Activated naive CD8-positive, alpha-beta T cell (primary cell): Measurements from ENCODE around the gene THSD4.
"Not testable (repeated sequence)": the region's sequence is repeated elsewhere in the genome, so short reads cannot be mapped to it uniquely, and the experiment has no call there.

Experiments used
- H3K27ac Mint-ChIP-seq: one replicate; pipeline ENCODE4 v1.8.0; 2021; ENCODE audit warnings: mixed read lengths
- H3K27me3 Mint-ChIP-seq: one replicate; pipeline ENCODE4 v1.8.0; 2021; ENCODE audit warnings: mixed read lengths
- H3K36me3 Mint-ChIP-seq: one replicate; pipeline ENCODE4 v1.8.0; 2021; ENCODE audit warnings: mixed read lengths
- H3K4me1 Mint-ChIP-seq: one replicate; pipeline ENCODE4 v1.8.0; 2021; ENCODE audit warnings: low read depth, mixed read lengths
- H3K4me3 Mint-ChIP-seq: one replicate; pipeline ENCODE4 v1.8.0; 2021; ENCODE audit warnings: mild to moderate bottlenecking, mixed read lengths
- H3K9me3 Mint-ChIP-seq: one replicate; pipeline ENCODE4 v1.8.0; 2021; ENCODE audit warnings: low read depth, mixed read lengths

Gene THSD4

DNA sequence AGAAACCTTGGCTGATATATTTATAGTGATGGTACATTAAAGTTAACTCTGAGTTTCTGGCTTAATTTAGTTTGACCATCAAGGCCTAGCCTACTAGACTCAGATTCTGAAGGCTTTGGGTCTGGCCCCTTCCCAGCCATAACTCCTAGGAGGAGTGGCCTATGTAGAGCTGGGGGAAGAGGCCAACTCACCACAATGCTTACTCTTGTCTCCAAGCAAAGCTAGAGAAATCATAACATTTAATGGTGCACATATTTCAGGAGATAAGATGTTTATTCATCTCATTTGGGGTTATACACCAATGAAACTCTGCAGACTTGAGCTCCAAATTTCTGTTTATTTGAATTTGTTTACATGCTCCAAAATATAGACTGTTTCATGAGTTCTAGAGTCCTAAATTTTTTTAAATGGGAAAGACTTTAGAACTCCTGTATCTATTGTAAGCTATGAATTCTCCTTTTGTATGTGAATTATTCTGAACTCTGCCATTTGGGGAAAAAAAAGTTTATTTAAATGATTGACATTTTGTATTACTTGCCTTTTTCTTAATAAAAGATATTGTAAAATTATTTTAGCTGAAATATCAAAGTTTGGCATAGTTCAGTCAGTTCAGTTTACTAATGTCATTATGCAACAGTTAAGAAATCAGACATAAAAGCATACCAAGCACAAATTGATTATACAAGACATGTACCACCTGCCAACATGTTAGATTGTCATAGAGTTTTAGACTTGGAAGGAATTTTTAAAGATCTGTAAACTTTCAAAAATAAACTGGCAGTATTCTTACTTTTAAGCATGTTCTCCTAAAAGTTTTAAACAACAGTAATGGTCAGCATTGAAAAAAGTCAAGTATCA, 551.7 kb downstream of the THSD4 start:
- Mint-ChIP-seq H3K27ac (no peak overlapping the region), H3K27me3 (peaks cover 3% of the 10 kb centered on the region), H3K4me1 (no peaks in the 10 kb centered on the region), H3K4me3 (no peak overlapping the region), H3K36me3 (no peaks in the 10 kb centered on the region), H3K9me3 (no peaks in the 10 kb centered on the region)

DNA sequence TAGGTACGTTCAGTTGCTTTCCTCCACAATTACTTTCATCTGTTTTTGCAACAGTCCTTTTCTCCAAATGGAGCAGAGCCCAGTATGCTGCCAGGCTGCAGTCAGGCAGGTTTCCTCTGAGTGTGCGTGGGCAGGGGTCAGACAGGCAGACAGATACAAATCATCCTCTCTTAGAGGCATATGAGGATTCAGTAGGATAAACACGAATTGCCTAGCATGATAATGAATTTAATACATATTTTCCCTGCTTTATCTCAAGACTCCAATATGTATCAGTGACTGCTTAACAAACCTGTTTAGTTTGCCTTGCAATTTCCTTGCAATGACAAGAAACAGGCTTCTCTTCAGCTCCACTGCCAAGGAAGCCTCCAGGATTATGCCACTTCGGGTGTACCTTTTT, 554.4 kb downstream of the THSD4 start:
- peaks cover 3% of the 10 kb centered on the region for H3K27me3 Mint-ChIP-seq
- H3K4me3 Mint-ChIP-seq, result no peak overlapping the region
- H3K36me3 Mint-ChIP-seq, result no peaks in the 10 kb centered on the region
- H3K4me1 Mint-ChIP-seq, result no peaks in the 10 kb centered on the region
- H3K27ac Mint-ChIP-seq, result no peak overlapping the region
- no peaks in the 10 kb centered on the region for H3K9me3 Mint-ChIP-seq

DNA sequence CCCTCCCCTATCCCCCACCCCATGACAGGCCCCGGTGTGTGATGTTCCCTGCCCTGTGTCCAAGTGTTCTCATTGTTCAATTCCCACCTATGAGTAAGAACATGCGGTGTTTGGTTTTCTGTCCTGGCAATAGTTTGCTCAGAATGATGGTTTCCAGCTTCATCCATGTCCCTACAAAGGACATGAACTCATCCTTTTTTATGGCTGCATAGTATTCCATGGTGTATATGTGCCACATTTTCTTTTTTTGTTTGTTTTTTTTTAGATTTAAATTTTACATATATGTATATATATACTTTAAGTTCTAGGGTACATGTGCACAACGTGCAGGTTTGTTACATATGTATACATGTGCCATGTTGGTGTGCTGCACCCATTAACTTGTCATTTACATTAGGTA, 555.0 kb downstream of the THSD4 start:
- not testable (repeated sequence) for H3K36me3 Mint-ChIP-seq, H3K27ac Mint-ChIP-seq, H3K4me1 Mint-ChIP-seq, H3K9me3 Mint-ChIP-seq, H3K4me3 Mint-ChIP-seq, H3K27me3 Mint-ChIP-seq

DNA sequence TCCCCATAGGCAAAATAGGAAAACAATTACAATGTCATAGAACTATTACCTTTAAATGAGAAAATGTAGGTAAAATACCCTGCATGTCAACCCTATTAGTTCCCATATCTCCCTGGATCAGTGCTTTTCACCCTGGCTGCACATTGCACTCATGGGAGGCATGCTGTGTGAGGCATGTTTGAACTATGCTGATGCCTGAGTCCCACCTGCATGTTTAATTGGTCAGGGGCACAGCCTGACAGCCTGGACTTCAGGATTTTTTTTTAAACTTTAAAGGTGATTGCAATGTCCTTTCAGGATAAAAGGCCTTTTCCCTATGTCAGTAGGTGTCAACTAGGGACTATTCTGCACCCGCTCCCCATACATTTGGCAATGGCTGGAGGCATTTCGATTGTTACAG, 559.1 kb downstream of the THSD4 start:
- Mint-ChIP-seq H3K4me1 (peaks cover 14% of the 10 kb centered on the region), H3K9me3 (no peaks in the 10 kb centered on the region), H3K27me3 (peaks cover 6% of the 10 kb centered on the region), H3K36me3 (no peaks in the 10 kb centered on the region), H3K27ac (no peak overlapping the region), H3K4me3 (no peak overlapping the region)

DNA sequence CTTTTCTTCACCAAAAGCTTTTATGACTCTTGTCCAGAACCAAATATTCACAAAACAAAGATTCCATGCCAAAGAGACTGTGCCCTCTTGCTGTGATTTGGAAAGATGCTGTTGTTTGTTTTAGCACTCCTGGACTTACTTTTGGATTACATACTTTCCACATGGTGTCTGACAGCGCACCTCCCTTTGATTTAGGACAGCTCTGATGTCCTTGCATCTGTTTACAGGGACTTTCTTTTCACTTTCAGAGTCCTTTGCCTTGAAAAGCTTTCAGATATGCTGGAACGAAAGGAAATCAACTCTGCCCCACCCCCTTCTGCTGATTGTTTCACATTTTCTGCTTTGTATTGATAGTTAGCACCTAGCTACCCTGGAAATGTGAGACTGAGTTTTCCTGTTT, 562.1 kb downstream of the THSD4 start:
- H3K27ac Mint-ChIP-seq, result no peak overlapping the region
- no peaks in the 10 kb centered on the region for H3K36me3 Mint-ChIP-seq
- no peak overlapping the region for H3K4me3 Mint-ChIP-seq
- H3K9me3 Mint-ChIP-seq, result no peaks in the 10 kb centered on the region
- peaks cover 12% of the 10 kb centered on the region for H3K27me3 Mint-ChIP-seq
- H3K4me1 Mint-ChIP-seq, result peaks cover 14% of the 10 kb centered on the region

DNA sequence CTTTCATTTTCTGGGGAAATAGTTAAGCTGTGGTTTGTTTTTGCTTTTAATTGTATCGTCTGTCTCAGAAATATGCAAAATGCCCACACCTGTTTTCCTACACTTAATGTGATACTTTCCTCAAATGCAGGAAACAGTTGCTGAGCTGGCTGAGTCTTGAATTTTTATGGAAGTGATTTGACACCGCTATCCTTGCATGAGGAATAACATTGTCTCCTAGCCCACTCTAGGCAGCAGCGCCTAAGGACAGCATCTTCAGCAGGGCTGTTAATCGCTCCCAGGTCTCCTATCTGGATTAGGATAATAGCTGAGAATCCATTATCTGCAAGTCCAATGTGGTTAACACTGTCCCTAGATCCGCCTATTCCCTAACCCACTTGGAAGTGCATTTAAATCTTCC, 562.5 kb downstream of the THSD4 start:
- no peaks in the 10 kb centered on the region for H3K9me3 Mint-ChIP-seq
- no peak overlapping the region for H3K4me3 Mint-ChIP-seq
- H3K27me3 Mint-ChIP-seq, result peaks cover 12% of the 10 kb centered on the region
- H3K36me3 Mint-ChIP-seq, result no peaks in the 10 kb centered on the region
- no peak overlapping the region for H3K27ac Mint-ChIP-seq
- peaks cover 14% of the 10 kb centered on the region for H3K4me1 Mint-ChIP-seq

DNA sequence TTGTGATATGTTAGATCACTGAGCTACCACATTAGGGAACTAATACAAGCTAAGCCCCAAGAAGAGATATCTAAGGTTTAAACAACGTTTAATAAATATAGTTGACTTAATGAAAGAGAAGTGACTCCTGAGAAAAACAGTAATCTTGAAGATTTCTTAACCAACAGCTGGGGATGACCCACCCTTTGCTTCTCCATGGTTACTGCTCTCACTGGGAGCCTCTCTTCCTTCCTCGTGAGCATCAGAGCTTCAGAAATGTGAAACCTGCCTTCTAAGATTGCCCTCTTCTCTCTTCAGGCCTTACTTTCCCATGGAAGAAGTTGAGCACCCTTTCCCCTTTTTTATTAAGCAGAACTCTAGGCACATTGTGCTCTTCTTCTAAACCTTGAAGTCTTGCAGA, 562.9 kb downstream of the THSD4 start:
- H3K27ac Mint-ChIP-seq, result no peak overlapping the region
- no peaks in the 10 kb centered on the region for H3K36me3 Mint-ChIP-seq
- no peak overlapping the region for H3K4me3 Mint-ChIP-seq
- peaks cover 14% of the 10 kb centered on the region for H3K27me3 Mint-ChIP-seq
- H3K4me1 Mint-ChIP-seq, result peaks cover 14% of the 10 kb centered on the region
- no peaks in the 10 kb centered on the region for H3K9me3 Mint-ChIP-seq

DNA sequence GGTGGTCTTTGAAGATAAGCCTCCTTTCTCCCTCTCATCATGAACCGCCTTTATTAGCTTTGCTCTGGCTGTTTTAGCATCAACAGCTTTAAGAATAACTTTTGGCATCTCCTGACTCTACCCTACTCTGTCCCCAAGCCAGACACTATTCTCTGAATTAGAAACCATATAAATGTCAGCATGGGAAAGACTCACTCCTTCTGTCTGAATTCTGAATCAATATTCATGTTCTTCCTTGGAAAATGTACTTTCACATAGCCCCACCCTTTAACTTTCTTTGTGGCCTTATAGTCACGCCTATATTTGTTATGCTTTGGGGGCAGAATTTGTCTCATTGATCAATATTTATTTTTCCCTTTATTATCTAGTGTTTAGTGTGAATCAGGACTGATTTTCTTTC, 563.3 kb downstream of the THSD4 start:
- H3K36me3 Mint-ChIP-seq, result no peaks in the 10 kb centered on the region
- no peaks in the 10 kb centered on the region for H3K9me3 Mint-ChIP-seq

DNA sequence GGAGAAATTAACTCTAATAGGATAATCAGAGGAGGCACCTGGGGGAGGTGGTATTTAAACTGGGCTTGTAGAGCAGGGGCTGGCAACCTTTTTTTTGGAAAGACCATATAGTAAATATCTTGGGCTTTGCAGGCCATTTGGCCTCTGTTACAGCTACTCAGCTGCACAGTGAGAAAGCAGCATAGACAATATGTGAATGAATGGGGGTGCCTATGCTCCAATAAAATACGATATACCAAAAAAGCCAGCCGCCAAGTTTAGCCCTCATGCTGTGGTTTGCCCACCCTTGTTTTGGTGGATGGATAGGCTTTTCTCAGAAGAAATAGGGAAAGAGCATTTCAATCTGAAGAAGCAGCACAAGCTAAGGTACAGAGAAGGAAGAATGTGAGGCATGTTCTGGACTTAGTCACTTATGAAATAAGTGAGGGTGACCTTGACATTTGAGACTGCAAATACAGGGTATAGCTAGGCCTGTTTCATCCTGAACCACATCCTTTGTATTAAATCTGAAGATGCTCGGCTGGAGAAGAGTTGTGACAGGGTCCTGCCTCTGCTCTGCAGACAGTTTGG, 564.0 kb downstream of the THSD4 start:
- Mint-ChIP-seq H3K9me3 (no peaks in the 10 kb centered on the region), H3K4me1 (peaks cover 14% of the 10 kb centered on the region), H3K4me3 (no peak overlapping the region), H3K27ac (no peak overlapping the region), H3K27me3 (peaks cover 16% of the 10 kb centered on the region), H3K36me3 (no peaks in the 10 kb centered on the region)

More for the DNA sequence above, 563.3 kb downstream of the THSD4 start:
- H3K27ac Mint-ChIP-seq, result no peak overlapping the region
- peaks cover 14% of the 10 kb centered on the region for H3K4me1 Mint-ChIP-seq
- H3K4me3 Mint-ChIP-seq, result no peak overlapping the region
- peaks cover 16% of the 10 kb centered on the region for H3K27me3 Mint-ChIP-seq

DNA sequence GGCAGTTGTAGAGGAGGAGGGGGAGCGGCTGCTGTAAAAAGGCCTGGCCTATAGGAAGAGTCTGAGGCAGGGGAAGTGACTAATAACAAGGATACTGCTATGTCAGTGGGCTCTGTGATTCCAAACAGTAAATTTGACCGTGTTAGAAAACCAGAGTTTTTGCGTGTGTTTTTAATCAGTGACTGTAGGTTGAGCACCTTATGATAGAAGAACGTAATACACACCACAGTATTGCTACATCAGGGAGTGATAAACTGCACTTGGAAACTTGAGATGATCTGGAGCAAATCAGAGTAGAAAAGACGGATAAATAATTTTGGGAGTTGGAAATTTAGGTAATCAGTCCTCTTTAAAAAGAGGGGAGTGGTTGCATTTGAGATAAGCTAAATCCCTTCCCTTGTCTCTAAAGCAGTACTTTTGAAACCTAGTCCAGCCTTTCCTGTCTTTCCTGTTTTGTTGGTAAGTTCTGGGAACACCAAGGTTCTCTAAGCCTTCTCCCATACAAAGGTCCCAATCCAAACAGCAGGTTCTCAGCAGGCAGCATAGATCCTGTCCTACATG, 564.6 kb downstream of the THSD4 start:
- H3K27ac Mint-ChIP-seq, result no peak overlapping the region
- no peaks in the 10 kb centered on the region for H3K36me3 Mint-ChIP-seq
- peaks cover 14% of the 10 kb centered on the region for H3K4me1 Mint-ChIP-seq
- H3K9me3 Mint-ChIP-seq, result no peaks in the 10 kb centered on the region
- peaks cover 15% of the 10 kb centered on the region for H3K27me3 Mint-ChIP-seq
- no peak overlapping the region for H3K4me3 Mint-ChIP-seq

DNA sequence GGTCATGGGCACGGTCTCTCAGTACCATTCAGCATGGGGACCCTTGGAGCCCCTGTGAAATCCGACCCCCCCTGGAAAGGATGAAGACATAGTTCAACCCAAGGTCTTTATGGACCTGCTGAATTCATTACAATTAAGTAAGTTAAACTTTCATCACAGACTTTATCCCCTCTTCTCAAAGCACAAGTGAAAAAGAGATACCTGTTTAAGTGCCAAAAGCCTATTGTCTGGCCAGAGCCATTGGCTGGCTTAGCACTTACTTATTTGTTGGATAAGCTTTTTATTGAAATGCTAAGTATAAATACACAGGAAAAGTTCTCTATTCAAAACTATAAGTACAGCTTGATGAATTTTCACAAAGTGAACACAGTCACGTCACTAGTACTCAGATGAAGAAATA, 566.7 kb downstream of the THSD4 start:
- Mint-ChIP-seq H3K27ac (no peak overlapping the region), H3K4me3 (no peak overlapping the region), H3K9me3 (no peaks in the 10 kb centered on the region), H3K36me3 (no peaks in the 10 kb centered on the region), H3K27me3 (peaks cover 16% of the 10 kb centered on the region), H3K4me1 (peaks cover 12% of the 10 kb centered on the region)

DNA sequence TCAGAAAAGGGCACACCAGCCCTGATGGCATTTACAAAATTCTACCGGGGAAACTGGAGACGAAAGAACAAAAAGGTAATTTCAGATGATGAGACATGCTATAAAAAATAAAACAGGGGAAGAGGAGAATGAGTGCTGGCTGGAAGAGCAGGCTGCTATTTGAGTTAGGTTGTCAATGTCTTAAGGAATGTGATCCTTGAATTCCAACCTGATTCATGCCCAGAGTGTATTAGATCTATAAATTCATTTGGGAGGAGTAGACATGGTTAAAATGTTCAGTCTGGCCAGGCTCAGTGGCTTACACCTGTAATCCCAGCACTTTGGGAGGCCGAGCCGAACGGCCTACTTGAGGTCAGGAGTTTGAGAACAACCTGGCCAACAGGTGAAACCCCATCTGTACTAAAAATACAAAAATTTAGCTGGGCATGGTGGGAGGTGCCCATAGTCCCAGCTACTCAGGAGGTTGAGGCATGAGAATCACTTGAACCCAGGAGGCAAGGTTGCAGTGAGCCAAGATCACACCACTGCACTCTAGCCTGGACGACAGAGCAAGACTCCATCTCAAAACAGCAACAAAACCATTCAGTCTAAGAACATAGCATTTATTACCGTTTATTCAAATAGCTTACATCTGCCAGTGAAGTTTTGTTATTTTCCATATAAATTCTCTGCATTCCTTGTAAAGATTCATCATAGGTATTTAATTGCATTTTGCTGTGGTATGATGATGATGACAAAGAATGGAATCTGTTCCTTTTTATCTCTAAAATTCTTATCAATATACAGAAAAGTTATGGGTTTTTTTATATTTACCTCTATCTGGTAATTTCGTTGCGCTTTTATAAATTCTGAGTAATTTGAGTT, 568.4 kb downstream of the THSD4 start:
- no peak overlapping the region for H3K4me3 Mint-ChIP-seq
- peaks cover 18% of the 10 kb centered on the region for H3K27me3 Mint-ChIP-seq
- H3K27ac Mint-ChIP-seq, result no peak overlapping the region
- no peaks in the 10 kb centered on the region for H3K36me3 Mint-ChIP-seq
- peaks cover 3% of the 10 kb centered on the region for H3K4me1 Mint-ChIP-seq
- no peaks in the 10 kb centered on the region for H3K9me3 Mint-ChIP-seq

DNA sequence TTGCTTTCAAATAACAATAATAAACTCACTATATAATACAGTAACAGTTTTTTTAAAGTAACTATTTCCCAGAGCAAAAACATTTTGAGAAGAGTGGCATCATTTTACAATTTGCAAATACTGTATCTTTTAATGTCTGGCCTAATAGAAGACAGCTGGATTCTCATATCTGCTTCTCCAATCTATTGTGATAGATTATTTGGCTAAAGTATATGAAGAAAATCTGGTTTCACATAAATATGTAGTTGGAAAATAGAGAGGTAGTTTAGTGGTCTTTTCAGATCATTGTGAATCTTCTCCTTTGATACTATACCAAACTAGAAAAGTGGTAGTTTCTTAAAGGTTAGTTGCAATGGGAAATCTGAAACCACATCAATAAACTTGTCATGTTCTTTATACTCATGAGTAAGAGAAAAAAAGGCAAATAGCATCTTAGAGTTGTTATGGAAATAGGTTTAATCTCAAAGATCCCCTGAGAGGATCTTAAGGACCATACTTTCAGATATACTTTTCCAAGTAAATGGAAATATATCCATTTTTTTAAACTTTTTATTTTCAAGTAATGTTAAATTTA, 570.2 kb downstream of the THSD4 start:
- no peak overlapping the region for H3K27ac Mint-ChIP-seq
- H3K9me3 Mint-ChIP-seq, result peaks cover 3% of the 10 kb centered on the region
- peaks cover 17% of the 10 kb centered on the region for H3K27me3 Mint-ChIP-seq
- peaks cover 3% of the 10 kb centered on the region for H3K4me1 Mint-ChIP-seq
- H3K4me3 Mint-ChIP-seq, result no peak overlapping the region
- H3K36me3 Mint-ChIP-seq, result no peaks in the 10 kb centered on the region

DNA sequence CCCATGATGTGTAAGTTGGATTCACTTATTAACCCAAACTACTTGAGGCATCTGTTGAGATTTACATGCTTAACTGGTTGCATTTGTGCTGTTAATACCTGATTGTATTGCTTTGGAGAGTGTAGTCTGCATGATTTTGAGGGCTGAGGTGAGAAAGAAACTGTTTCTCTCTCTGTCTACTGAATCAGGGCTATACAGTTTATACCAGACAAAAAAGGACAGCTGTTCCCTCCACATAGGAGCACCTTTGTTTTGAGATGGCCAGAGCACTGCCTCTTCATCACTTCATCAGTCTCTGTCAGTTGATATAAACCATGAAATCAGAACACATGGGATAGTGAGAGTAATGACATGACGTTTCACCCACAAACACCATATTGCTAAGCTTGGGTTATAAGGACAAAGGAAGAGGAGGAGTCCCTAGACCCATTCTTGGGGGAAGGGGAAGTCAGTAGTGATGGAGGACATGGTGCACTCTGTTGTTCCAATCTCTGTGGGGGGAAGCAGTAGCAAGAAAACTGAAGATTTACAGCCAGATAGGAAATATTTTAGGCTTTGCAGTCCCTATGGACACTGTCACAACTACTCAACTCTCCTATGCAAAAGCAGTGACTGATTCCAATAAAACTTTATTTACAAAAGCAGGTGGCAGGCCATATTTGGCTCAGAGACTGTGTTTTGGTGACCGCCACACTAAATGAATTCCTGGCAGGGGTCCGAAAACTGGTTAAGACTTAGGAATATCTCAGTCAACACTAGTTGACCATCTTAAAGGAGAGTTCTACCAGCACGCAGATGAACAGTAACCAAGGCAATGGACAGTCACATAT, 571.2 kb downstream of the THSD4 start:
- peaks cover 23% of the 10 kb centered on the region for H3K27me3 Mint-ChIP-seq
- H3K36me3 Mint-ChIP-seq, result no peaks in the 10 kb centered on the region
- no peak overlapping the region for H3K4me3 Mint-ChIP-seq
- H3K9me3 Mint-ChIP-seq, result peaks cover 8% of the 10 kb centered on the region
- no peak overlapping the region for H3K27ac Mint-ChIP-seq
- peaks cover 3% of the 10 kb centered on the region for H3K4me1 Mint-ChIP-seq
